SK-N-SH (cell line): ENCODE measurements around the gene SNX10.

Experiments
- CTCF ChIP-seq: fragments of 200-600 bp; sonication (generic); IDR thresholded peaks from 2 replicates; pipeline ENCODE4 v1.6.1; 2017; ENCODE audit warnings: antibody characterized with exemption, mild to moderate bottlenecking, moderate library complexity
- MAX ChIP-seq: IDR thresholded peaks from 2 replicates; pipeline ENCODE4 v1.4.0; 2012; ENCODE audit warnings: low read depth
- POLR2AphosphoS5 ChIP-seq: IDR thresholded peaks from 2 replicates; pipeline ENCODE4 v1.6.1; 2012; ENCODE audit warnings: low read depth, low read length
- RAD21 ChIP-seq: IDR thresholded peaks from 2 replicates; pipeline ENCODE4 v1.6.1; 2012; ENCODE audit warnings: mild to moderate bottlenecking, low read length
- RCOR1 ChIP-seq: fragments of 150-350 bp; IDR thresholded peaks from 2 replicates; pipeline ENCODE4 v1.6.1; 2017; ENCODE audit warnings: antibody characterized with exemption, low read length
- SIN3A ChIP-seq: IDR thresholded peaks from 2 replicates; pipeline ENCODE4 v1.6.1; 2012; ENCODE audit warnings: low read depth, mild to moderate bottlenecking, low read length, moderate library complexity, borderline replicate concordance
- SMC3 ChIP-seq: IDR thresholded peaks from 2 replicates; pipeline ENCODE4 v1.6.1; 2012; ENCODE audit warnings: low read depth, low read length, improper control_type of control experiment
- TAF1 ChIP-seq: IDR thresholded peaks from 2 replicates; pipeline ENCODE4 v1.6.1; 2012; ENCODE audit warnings: low read depth, mild to moderate bottlenecking, low read length, moderate library complexity, borderline replicate concordance
- TEAD4 ChIP-seq: IDR thresholded peaks from 2 replicates; pipeline ENCODE4 v1.4.0; 2012; ENCODE audit warnings: mild to moderate bottlenecking, borderline replicate concordance; ENCODE audit not compliant: insufficient read depth
- USF1 ChIP-seq: IDR thresholded peaks from 2 replicates; pipeline ENCODE4 v1.4.0; 2012; ENCODE audit warnings: low read depth, borderline replicate concordance

GRCh38 chr7:26311798-26312197 lies 20.1 kb downstream of the SNX10 start:
- no peak for TF ChIP-seq SMC3
- no peak for TF ChIP-seq SIN3A
- TF ChIP-seq RAD21: no peak
- TF ChIP-seq CTCF: no peak
- TF ChIP-seq TAF1: no peak
- no peak for TF ChIP-seq MAX
- no peak for TF ChIP-seq TEAD4
- TF ChIP-seq USF1: no peak
- TF ChIP-seq POLR2AphosphoS5: no peak
- no peak for TF ChIP-seq RCOR1
